Large intestine (tissue), 3 donors: ENCODE measurements around the gene SSU72. TPM values are rescaled to one million over a fixed set of nuclear protein-coding genes. Genes with fewer than 3 reads are reported as not detected.
"Not testable (repeated sequence)": the region's sequence is repeated elsewhere in the genome, so short reads cannot be mapped to it uniquely, and the experiment has no call there.

Experiments used
- DNase-seq, 2 donors: peaks; one replicate each; pipeline versions ENCODE4 v3.0.0 to v3.0.0-alpha.2; 2013
- H3K27ac ChIP-seq: one replicate; pipeline ENCODE4 v1.5.1; 2013; ENCODE audit warnings: low read length
- H3K27me3 ChIP-seq: 2 replicates; pipeline ENCODE4 v1.6.1; 2013; ENCODE audit warnings: low read length; ENCODE audit not compliant: control insufficient read depth, insufficient read depth
- H3K36me3 ChIP-seq: 2 replicates; pipeline ENCODE4 v1.6.1; 2013; ENCODE audit warnings: low read length; ENCODE audit not compliant: control insufficient read depth, insufficient read depth
- H3K4me1 ChIP-seq: one replicate; pipeline ENCODE4 v1.6.1; 2013; ENCODE audit warnings: low read length; ENCODE audit not compliant: control insufficient read depth, insufficient read depth
- H3K4me3 ChIP-seq: one replicate; pipeline ENCODE4 v1.5.1; 2013; ENCODE audit warnings: low read length
- H3K9me3 ChIP-seq: one replicate; pipeline ENCODE4 v1.6.1; 2013; ENCODE audit warnings: mild to moderate bottlenecking, low read depth, low read length, moderate library complexity; ENCODE audit not compliant: control insufficient read depth
- WGBS: methylation state at CpG from one replicate; pipeline ENCODE4 v1.1.5; 2013; ENCODE audit warnings: low lambda C conversion rate; ENCODE audit not compliant: insufficient coverage; 5-methylcytosine and 5-hydroxymethylcytosine counted together
- polyA plus RNA-seq: library from polyadenylated mRNA; unstranded; fragments of 120-200 nt; gene quantifications from one replicate; pipeline ENCODE4 v1.2.1, GENCODE V29; 2013

SSU72 gene
- polyA plus RNA-seq, 1 donor = 79.4 TPM

- H3K4me3 ChIP-seq, DNase-seq, H3K9me3 ChIP-seq, H3K36me3 ChIP-seq, H3K4me1 ChIP-seq, H3K27me3 ChIP-seq, H3K27ac ChIP-seq: not testable (repeated sequence)
- no CpG with 5 or more reads among the region's 22 CpGs for WGBS
Observed at GRCh38 chr1:1505366-1505798, 69.3 kb downstream of the SSU72 start.

GRCh38 chr1:1504777-1505365, 69.8 kb downstream of the SSU72 start:
- H3K4me1 ChIP-seq, H3K27me3 ChIP-seq, H3K27ac ChIP-seq, H3K4me3 ChIP-seq, H3K9me3 ChIP-seq, H3K36me3 ChIP-seq: not testable (repeated sequence)
- peak; percentile 67 to 77 for DNase-seq
- no CpG with 5 or more reads among the region's 16 CpGs for WGBS

GRCh38 chr1:1495461-1495975, 79.1 kb downstream of the SSU72 start:
- not testable (repeated sequence) for H3K4me3 ChIP-seq, H3K27me3 ChIP-seq, H3K27ac ChIP-seq, DNase-seq, H3K4me1 ChIP-seq
- Histone ChIP-seq H3K9me3 (peaks cover 14% of the 10 kb centered on the region), H3K36me3 (peaks cover 33% of the 10 kb centered on the region)
- no CpG with 5 or more reads among the region's 18 CpGs for WGBS

GRCh38 chr1:1494311-1494710, 80.4 kb downstream of the SSU72 start:
- not testable (repeated sequence) for H3K4me3 ChIP-seq, H3K27ac ChIP-seq, H3K4me1 ChIP-seq, H3K27me3 ChIP-seq, DNase-seq
- no CpG with 5 or more reads among the region's 22 CpGs for WGBS
- H3K36me3 ChIP-seq = peaks cover 39% of the 10 kb centered on the region
- H3K9me3 ChIP-seq = peaks cover 16% of the 10 kb centered on the region

Other genes starting within 250 kb of the SSU72 start
- gene TAS1R3, start 243.6 kb downstream of the SSU72 start, polyA plus RNA-seq = 0.69 TPM
- gene DVL1, start 225.4 kb downstream of the SSU72 start, polyA plus RNA-seq = 45.4 TPM
- gene MXRA8, start 216.3 kb downstream of the SSU72 start, polyA plus RNA-seq = 346 TPM
- gene AURKAIP1, start 199.7 kb downstream of the SSU72 start, polyA plus RNA-seq = 88.4 TPM
- 285 TPM for gene CCNL2, start 175.5 kb downstream of the SSU72 start, polyA plus RNA-seq
- 135 TPM for gene MRPL20, start 167.6 kb downstream of the SSU72 start, polyA plus RNA-seq
- gene ANKRD65, start 153.6 kb downstream of the SSU72 start, polyA plus RNA-seq = 2.6 TPM
- 92.3 TPM for gene VWA1, start 139.2 kb downstream of the SSU72 start, polyA plus RNA-seq
- 1.0 TPM for gene ATAD3C, start 125.2 kb downstream of the SSU72 start, polyA plus RNA-seq
- gene ATAD3B, start 103.1 kb downstream of the SSU72 start, polyA plus RNA-seq = 21.8 TPM
- gene ATAD3A, start 62.7 kb downstream of the SSU72 start, polyA plus RNA-seq = 20.1 TPM
- gene TMEM240, start 34.2 kb downstream of the SSU72 start, polyA plus RNA-seq = 3.9 TPM
- 2.4 TPM for gene FNDC10, start 25.3 kb upstream of the SSU72 start, polyA plus RNA-seq
- gene MIB2, start 40.6 kb upstream of the SSU72 start, polyA plus RNA-seq = 49.8 TPM
- gene MMP23B, start 57.3 kb upstream of the SSU72 start, polyA plus RNA-seq = 10.7 TPM
- 27.2 TPM for gene CDK11B, start 84.1 kb upstream of the SSU72 start, polyA plus RNA-seq
- gene SLC35E2B, start 117.9 kb upstream of the SSU72 start, polyA plus RNA-seq = 44.3 TPM
- 21.1 TPM for gene CDK11A, start 149.5 kb upstream of the SSU72 start, polyA plus RNA-seq
- 59.8 TPM for gene NADK, start 203.6 kb upstream of the SSU72 start, polyA plus RNA-seq